Adrenal gland (tissue), 12 donors: ENCODE results near the gene DLG2. TPM values are rescaled to one million over a fixed set of nuclear protein-coding genes. Genes with fewer than 3 reads are reported as not detected.
A peak's percentile ranks its signal among the peaks of the same experiment; 100 is the strongest.

Experiments
- DNase-seq, 7 donors: peaks; one replicate each; pipeline ENCODE4 v3.0.0-alpha.2; 2019 to 2020
- H3K27ac ChIP-seq, 5 donors: fragments of 200-600 bp; sonication (generic) in 4 of 5; 1 replicate in 3 of 5; 2 replicates in 2 of 5; pipeline versions ENCODE4 v1.5.1 to v1.8.0; 2016 to 2020; ENCODE audit warnings: mild to moderate bottlenecking in 1 of 5
- H3K27me3 ChIP-seq: fragments of 200-600 bp; 2 replicates; pipeline ENCODE4 v1.8.0; 2021
- H3K36me3 ChIP-seq, 2 donors: fragments of 200-600 bp; replicated peaks in 1 of 2; 1 replicate in 1 of 2; 2 replicates in 1 of 2; pipeline versions ENCODE4 v1.5.1 to v1.8.0; 2018 to 2022
- H3K4me1 ChIP-seq, 2 donors: fragments of 200-600 bp; replicated peaks in 1 of 2; 1 replicate in 1 of 2; 2 replicates in 1 of 2; pipeline versions ENCODE4 v1.5.1 to v1.8.0; 2018 to 2021
- H3K4me3 ChIP-seq, 4 donors: fragments of 200-600 bp; sonication (generic) in 3 of 4; one replicate each; pipeline ENCODE4 v1.5.1; 2016 to 2018
- H3K9me3 ChIP-seq, 3 donors: fragments of 200-600 bp; sonication (generic) in 1 of 3; replicated peaks in 1 of 3; 1 replicate in 2 of 3; 2 replicates in 1 of 3; pipeline versions ENCODE4 v1.5.1 to v1.8.0; 2016 to 2021
- CTCF ChIP-seq, 6 experiments: fragments of 450-650 bp in 4 of 6; fragments of 200-600 bp in 2 of 6; sonication (generic) in 1 of 6; IDR thresholded peaks; 1 replicate in 5 of 6; 2 replicates in 1 of 6; pipeline versions ENCODE4 v1.5.1 to v1.8.0; 2016 to 2021; ENCODE audit warnings: antibody characterized with exemption in 6 of 6, mild to moderate bottlenecking in 2 of 6, moderate library complexity in 1 of 6
- POLR2A ChIP-seq, 2 donors: fragments of 450-650 bp; IDR thresholded peaks; one replicate each; pipeline ENCODE4 v1.6.1; 2017; ENCODE audit warnings: antibody characterized with exemption in 2 of 2, mild to moderate bottlenecking in 2 of 2, moderate library complexity in 1 of 2
- WGBS, 4 donors: extraction: QIAGEN DNeasy Blood & Tissue Kit in 2 of 4; methylation state at CpG; one replicate each; pipeline versions ENCODE4 v1.1.5 to v1.1.7; 2013 to 2017; 5-methylcytosine and 5-hydroxymethylcytosine counted together
- intact Hi-C, 2 donors: fragments of 100-400 bp; cut with DNase I; formaldehyde crosslinking; loops; one replicate each; pipeline versions ENCODE4 v1.14.1 to v1.15.0; 2022 to 2023
- polyA plus RNA-seq, 3 donors: library from polyadenylated mRNA; stranded (reverse); fragments of 200-250 nt in 2 of 3; fragments of 350-450 nt in 1 of 3; fragmentation: Illumina TruSeq in 1 of 3; extraction: RNeasy Lipid Tissue Mini Kit (QIAGEN cat#74804) in 1 of 3; gene quantifications; one replicate each; pipeline ENCODE4 v1.2.3, GENCODE V29; 2013 to 2014
- total RNA-seq, 9 donors: library from RNA; depleted of rRNA in 4 of 9; stranded (reverse); fragments of >200 nt in 4 of 9; fragments of 120-200 nt in 1 of 9; fragmentation: NEBNext Ultra II Directional in 1 of 9; extraction: Animal tissue kit (Norgen Biotek cat#: 25700) in 1 of 9; gene quantifications; one replicate each; pipeline versions ENCODE4 v1.1.0 to v1.2.4, GENCODE V29; 2013 to 2023
- donor health status: healthy with polysubstance abuse.
- donor health status: Bipolar disorder and iron deficiency.
- donor health status: DM: yes; HTN: yes; CAD: no.
- donor health status: DM: no; HTN: no; CAD: no.
- donor health status: DM: no; HTN: no; CAD: no.
- donor health status: DM: yes; HTN: yes; CAD: no.

Gene DLG2
- total and polyA plus RNA-seq, 12 donors: 8.3 to 101 (median 37.5) TPM

DNA sequence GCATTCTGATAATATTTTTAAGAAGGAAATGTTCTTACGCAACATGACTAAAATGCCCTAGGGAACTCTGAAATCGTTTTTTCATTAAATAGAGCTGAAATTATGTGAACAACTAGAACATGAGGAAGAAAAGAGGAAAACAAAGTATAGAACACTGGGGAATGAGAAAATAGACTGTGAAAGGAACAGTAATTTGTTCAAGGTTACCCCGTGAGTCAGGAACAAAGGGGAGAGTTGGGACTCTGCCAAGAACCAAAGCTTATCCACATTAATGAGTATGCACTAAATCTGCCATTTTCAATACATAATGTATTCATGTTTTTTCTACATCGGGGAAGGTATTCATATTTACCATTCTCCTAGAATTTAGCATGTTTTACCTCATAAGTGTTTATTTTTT, 1379.2 kb downstream of the DLG2 start:
- peak in 6 of 7 donors; percentile 53 to 70 (median 66) for DNase-seq
- peaks cover 20 to 41% of the 10 kb centered on the region in 2 donors for H3K4me1 ChIP-seq
- no peak for TF ChIP-seq CTCF (IDR thresholded peaks at IDR 0.05)
- TF ChIP-seq POLR2A (IDR thresholded peaks at IDR 0.05): no peak
- 37 to 43% (median 40%) methylated on average over 4 of the region's 4 CpGs for WGBS, 4 donors
- peaks cover 0 to 7% (median 0%) of the 10 kb centered on the region in 3 donors for H3K9me3 ChIP-seq
- H3K4me3 ChIP-seq: no peak overlapping the region
- no peaks in the 10 kb centered on the region for H3K36me3 ChIP-seq
- intact Hi-C loops: no loop called here
- no peaks in the 10 kb centered on the region for H3K27me3 ChIP-seq
- H3K27ac ChIP-seq: peak overlapping the region in 3 of 5 donors; percentile 51 to 80 (median 71)

GRCh38 chr11:84247129-84247528, 1380.0 kb downstream of the DLG2 start:
- TF ChIP-seq POLR2A (IDR thresholded peaks at IDR 0.05): no peak
- no peak for TF ChIP-seq CTCF (IDR thresholded peaks at IDR 0.05)
- peaks cover 0 to 7% (median 0%) of the 10 kb centered on the region in 3 donors for H3K9me3 ChIP-seq
- H3K27me3 ChIP-seq: no peaks in the 10 kb centered on the region
- no peak for DNase-seq
- peaks cover 20 to 41% of the 10 kb centered on the region in 2 donors for H3K4me1 ChIP-seq
- peak overlapping the region in 2 of 5 donors; percentile 51 to 80 for H3K27ac ChIP-seq
- intact Hi-C loops: no loop called here
- no peaks in the 10 kb centered on the region for H3K36me3 ChIP-seq
- H3K4me3 ChIP-seq: no peak overlapping the region
- 55 to 100% (median 96%) methylated on average over 1 of the region's 1 CpG for WGBS, 4 donors

DNA sequence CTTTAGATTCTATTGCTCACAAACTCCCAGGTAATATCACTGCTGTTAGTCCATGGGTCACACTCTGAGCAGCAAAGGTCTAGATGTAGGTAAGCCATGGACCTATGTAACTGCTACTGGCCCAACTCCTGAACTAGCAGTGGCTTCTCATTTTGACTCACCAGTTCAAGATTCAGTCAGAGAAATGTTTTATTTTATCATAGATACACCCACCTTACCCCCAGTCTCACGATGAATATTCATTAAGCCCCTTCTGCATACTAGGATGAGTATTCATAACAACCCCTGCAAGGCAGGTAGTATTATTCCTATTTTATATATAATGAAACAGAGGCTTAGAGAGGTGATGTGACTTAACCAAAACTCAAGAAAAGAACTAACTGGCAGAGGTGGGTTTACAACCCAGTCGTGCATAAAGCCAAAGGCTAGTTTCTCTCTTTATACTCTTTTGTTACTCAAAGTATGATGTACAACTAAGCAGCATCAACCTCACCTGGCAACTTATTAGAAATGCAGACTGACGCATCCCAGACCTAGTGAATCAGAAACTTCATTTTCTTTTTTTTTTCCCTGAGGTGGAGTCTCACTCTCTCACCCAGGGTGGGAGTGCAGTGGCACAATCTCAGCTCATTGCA, 1383.4 kb downstream of the DLG2 start:
- no peak for TF ChIP-seq POLR2A (IDR thresholded peaks at IDR 0.05)
- TF ChIP-seq CTCF (IDR thresholded peaks at IDR 0.05): no peak
- Histone ChIP-seq H3K27ac (no peak overlapping the region), H3K27me3 (no peaks in the 10 kb centered on the region), H3K9me3 (peaks cover 0 to 7% (median 0%) of the 10 kb centered on the region in 3 donors), H3K4me1 (peaks cover 10 to 24% of the 10 kb centered on the region in 2 donors), H3K36me3 (no peaks in the 10 kb centered on the region), H3K4me3 (no peak overlapping the region)
- DNase-seq: no peak
- intact Hi-C loops: no loop called here
- WGBS, 4 donors: 83 to 97% (median 92%) methylated on average over 3 of the region's 3 CpGs

GRCh38 chr11:84241343-84242131, 1385.6 kb downstream of the DLG2 start:
- peak overlapping the region in 1 of 5 donors; percentile 4 for H3K27ac ChIP-seq
- H3K9me3 ChIP-seq: no peaks in the 10 kb centered on the region
- H3K4me1 ChIP-seq: peaks cover 0 to 9% of the 10 kb centered on the region in 2 donors
- no peak overlapping the region for H3K4me3 ChIP-seq
- H3K36me3 ChIP-seq: no peaks in the 10 kb centered on the region
- H3K27me3 ChIP-seq: no peaks in the 10 kb centered on the region
- TF ChIP-seq POLR2A (IDR thresholded peaks at IDR 0.05) (no peak), CTCF (IDR thresholded peaks at IDR 0.05) (no peak)
- WGBS, 4 donors: 83 to 88% (median 86%) methylated on average over 5 of the region's 5 CpGs
- DNase-seq: no peak
- intact Hi-C loops: no loop called here
